ENCODE results near the gene MED16.

Gene MED16

DNA sequence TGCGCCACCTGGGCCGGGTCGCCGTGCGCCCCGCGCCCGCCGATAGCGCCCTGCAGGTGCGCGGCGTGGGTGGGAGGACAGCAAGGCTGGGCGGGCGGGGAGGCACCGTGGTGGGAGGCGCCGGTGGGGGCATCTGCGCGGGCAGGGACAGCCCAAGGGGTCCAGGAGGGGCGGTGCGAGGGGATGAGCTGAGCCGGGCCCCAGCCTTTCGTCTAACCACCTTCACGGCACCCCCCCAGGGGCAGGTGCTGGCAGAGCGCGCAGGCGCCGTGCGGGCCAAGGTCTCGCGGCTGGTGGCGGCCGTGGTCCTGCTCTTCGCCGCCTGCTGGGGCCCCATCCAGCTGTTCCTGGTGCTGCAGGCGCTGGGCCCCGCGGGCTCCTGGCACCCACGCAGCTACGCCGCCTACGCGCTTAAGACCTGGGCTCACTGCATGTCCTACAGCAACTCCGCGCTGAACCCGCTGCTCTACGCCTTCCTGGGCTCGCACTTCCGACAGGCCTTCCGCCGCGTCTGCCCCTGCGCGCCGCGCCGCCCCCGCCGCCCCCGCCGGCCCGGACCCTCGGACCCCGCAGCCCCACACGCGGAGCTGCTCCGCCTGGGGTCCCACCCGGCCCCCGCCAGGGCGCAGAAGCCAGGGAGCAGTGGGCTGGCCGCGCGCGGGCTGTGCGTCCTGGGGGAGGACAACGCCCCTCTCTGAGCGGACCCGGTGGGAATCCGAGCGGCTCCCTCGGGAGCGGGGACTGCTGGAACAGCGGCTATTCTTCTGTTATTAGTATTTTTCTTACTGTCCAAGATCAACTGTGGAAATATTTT is 27.3 kb upstream of the MED16 start:
- no peak for TF ChIP-seq GATA3 (IDR thresholded peaks at IDR 0.05; ENCODE audit: low read depth, low read length)
- TF ChIP-seq GATA2 (IDR thresholded peaks at IDR 0.05; ENCODE audit: low read depth, low read length) = no peak

DNA sequence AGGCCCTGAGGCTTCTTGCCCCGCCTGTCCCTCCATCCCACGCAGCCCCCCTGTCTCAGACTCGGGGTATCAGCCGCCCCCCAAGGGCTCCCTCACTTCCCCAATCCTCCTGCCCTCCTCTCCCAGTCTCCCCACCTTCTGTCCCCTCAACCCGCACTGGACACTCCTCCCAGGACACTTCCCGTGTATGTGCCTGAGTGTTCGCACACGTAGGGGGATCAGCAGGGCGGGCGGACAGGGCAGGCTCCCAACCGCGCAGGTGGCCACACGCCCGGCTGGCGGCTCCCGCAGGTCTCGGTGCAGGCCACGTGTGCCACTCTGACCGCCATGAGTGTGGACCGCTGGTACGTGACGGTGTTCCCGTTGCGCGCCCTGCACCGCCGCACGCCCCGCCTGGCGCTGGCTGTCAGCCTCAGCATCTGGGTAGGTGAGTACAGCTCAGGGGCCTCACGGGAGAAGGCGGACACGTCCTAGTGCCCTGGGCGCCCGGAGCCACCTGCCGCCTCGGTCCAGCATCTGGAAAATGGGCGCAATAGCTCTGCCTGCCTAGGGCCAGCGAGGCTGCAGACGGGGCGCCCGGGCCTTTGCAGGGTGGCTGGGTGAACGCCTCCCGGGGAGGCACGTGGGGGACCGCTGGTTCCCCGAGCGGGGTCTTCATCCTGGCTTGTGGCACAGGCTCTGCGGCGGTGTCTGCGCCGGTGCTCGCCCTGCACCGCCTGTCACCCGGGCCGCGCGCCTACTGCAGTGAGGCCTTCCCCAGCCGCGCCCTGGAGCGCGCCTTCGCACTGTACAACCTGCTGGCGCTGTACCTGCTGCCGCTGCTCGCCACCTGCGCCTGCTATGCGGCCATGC is 26.4 kb upstream of the MED16 start:
- no peak for TF ChIP-seq GATA3 (IDR thresholded peaks at IDR 0.05; ENCODE audit: low read depth, low read length)
- no peak for TF ChIP-seq GATA2 (IDR thresholded peaks at IDR 0.05; ENCODE audit: low read depth, low read length)

DNA sequence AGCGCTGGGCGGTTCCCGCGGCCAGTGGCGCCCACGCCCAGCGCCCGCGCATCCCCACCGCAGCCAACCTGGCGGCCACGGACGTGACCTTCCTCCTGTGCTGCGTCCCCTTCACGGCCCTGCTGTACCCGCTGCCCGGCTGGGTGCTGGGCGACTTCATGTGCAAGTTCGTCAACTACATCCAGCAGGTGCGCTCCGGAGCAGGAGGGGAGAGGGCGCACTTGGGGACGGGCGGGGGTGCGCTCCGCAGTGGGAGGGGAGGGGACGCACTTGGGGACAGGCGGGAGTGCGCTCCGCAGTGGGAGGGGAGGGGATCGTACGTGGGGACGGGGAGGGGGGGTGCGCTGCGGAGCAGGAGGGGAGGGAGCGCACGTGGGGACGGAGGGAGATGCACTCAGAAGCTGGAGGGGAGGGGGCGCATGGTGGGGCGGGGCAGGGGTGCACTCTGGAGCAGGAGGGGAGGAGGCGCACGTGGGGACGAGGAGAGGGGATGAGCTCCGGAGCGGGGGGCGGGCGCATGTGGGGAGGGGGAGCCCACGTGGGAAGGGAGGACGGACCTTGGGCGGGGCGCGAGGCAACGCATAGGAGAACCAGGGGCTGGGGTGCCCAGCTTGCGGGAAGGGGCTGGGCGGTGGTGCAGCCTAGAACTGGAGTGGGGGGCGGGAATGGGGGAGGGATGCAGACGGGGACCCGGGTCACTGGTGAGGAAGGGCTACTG is 25.7 kb upstream of the MED16 start:
- no peak for TF ChIP-seq GATA2 (IDR thresholded peaks at IDR 0.05; ENCODE audit: low read depth, low read length)
- TF ChIP-seq GATA3 (IDR thresholded peaks at IDR 0.05; ENCODE audit: low read depth, low read length) = no peak

DNA sequence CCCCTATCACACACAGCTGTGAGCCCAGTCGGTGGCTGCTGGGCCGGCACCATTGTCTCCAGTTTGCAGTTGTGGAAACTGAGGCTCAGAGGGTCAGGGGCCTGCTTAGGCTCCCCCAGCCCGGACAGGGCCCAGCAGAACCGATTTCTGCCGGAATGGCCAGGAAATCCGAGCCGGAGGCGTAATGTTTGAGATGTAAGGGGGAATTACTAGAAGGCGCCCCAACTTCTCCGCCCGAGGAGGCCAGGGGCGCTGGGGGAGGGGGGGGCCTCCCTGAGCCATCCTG is 25.1 kb upstream of the MED16 start:
- TF ChIP-seq GATA3 (IDR thresholded peaks at IDR 0.05; ENCODE audit: low read depth, low read length) (no peak), GATA2 (IDR thresholded peaks at IDR 0.05; ENCODE audit: low read depth, low read length) (no peak)

DNA sequence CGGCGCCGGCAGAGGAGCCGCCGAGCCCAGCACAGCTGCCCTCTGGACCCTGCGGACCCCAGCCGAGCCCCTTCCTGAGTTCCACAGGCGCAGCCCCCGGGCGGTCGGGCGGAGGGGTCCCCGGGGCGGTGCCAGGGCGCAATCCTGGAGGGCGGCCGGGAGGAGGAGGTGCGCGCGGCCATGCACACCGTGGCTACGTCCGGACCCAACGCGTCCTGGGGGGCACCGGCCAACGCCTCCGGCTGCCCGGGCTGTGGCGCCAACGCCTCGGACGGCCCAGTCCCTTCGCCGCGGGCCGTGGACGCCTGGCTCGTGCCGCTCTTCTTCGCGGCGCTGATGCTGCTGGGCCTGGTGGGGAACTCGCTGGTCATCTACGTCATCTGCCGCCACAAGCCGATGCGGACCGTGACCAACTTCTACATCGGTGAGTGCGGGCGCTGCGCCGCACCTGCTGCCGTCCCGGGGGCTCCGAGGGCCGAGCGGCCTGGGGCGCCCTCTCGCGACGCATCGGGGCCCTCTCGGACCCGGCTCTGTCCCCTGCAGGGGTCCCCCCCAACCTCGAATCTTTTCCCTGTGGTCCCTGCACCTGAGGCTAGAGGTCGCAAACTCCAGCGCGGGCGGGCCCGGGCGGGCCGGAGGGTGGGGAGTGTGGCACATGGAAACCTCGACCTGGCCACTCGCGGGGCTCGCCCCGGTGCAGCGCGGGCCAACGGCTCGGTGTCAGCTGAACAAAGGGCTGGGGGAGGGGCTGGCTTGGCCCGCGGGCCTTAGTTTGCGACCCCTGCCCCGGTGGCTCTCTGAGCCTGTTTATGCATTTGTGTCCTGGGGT is 24.6 kb upstream of the MED16 start, which contains the start of gene KISS1R:
Gene KISS1R (plus strand): TSS at position 11 of the 829 bp plus-strand sequence. CDS start 170 bp downstream, at position 181.
- no peak for TF ChIP-seq GATA3 (IDR thresholded peaks at IDR 0.05; ENCODE audit: low read depth, low read length)
- TF ChIP-seq GATA2 (IDR thresholded peaks at IDR 0.05; ENCODE audit: low read depth, low read length) = no peak

DNA sequence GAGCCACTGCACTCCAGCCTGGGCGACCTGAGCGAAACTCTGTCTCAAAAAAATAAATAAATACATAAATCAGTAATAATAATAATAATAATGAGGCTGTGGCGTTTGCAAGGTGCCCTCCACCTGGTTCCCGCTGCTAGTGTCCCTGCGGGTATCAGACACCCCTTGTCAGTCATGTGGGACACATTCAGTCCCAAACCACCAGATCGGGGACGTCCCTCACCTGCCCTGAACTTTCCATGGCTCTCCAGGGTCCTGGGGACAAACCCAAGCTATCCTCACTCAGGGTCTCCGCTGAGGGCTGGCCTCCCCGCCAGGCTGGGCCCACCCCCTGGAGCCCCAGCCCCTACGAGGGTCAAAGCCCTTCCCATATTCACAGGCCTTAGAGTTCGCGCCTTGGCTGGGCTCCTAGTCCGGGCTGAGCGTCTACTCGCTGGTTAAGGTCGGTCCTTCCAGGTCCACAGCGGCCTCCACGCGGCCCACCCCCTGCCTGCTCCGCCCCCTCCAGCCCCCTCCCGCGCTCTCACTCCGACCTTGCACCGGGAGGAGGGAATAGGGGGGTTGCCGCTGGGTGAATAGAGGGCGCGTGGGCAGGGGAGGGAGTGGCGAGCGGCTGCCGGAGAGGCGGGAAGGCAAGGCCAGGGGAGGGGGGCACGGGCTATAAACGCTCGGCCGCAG is 23.8 kb upstream of the MED16 start:
- no peak for TF ChIP-seq GATA3 (IDR thresholded peaks at IDR 0.05; ENCODE audit: low read depth, low read length)
- TF ChIP-seq GATA2 (IDR thresholded peaks at IDR 0.05; ENCODE audit: low read depth, low read length) = no peak

DNA sequence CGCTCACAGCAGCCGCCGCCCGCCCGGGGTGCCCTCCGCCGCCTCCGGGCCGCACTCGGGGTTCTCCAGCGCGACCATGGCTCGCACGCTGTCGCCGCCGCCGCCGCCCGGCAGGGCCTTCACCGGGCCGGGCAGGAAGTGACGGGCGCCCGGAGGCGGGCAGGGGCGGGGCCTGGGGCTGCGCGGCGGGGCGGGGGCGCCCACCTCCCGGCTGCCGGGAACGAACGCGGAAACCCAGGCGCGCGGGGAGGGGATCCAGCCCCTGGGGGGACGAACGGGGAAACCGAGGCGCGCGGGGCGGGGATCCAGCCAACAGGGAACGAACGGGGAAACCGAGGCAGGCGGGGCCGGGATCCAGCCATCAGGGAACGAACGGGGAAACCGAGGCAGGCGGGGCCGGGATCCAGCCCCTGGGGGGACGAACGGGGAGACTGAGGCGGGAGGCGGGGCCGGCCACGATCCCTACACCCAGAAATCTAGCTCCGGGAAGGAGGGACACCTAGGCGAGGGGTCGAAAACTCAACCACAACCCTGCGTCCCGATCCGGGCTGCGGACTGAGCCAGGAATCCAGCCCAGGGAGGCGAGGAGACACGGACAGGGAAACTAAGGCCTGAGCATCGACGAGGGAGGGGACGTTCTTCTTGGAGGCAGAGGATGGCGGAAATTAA is 20.2 kb upstream of the MED16 start, which contains the start of gene R3HDM4:
Gene R3HDM4 (minus strand): TSS at position 140 of the 669 bp plus-strand sequence. CDS start 62 bp downstream, at position 78.
- TF ChIP-seq GATA2 (IDR thresholded peaks at IDR 0.05; ENCODE audit: low read depth, low read length) (no peak), GATA3 (IDR thresholded peaks at IDR 0.05; ENCODE audit: low read depth, low read length) (no peak)

DNA sequence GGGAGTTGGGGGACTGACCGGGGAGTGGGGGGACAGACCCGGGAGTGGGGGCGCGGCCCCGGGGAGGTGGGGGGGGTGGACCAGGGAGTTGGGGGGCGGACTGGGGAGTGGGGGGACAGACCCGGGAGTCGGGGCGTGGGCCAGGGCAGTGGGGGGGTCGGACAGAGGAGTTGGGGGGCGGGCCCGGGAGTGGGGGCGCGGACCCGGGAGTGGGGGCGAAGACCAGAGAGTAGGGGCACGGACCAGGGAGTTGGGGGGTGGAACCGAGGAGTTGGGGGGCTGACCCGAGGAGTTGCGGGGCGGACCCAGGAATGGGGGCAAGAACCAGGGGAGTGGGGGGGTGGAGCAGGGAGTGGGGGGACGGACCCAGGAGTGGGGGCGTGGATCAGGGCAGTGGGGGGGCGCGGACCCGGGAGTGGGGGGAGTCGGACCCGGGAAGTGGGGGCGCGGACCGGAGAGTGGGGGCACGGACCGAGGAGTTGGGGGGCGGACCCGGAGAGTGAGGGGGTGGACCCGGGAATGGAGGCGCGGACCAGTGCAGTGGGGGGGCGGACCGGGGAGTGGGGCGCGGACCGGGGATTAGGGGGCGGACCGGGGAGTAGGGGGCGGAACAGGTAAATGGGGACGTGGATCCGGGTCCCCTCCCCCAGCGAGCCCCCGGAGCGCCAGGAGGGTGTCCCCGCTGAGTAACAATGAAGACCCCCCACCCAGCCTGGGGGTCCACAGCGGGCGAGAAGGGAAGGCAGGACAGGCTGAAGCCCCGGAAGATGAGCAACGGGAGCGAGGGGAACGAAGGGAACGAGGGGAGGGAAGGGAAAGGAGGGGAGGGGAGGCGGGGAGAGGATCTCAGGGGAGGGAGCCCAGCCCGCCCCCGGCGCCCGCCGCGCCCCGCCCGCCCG is 19.4 kb upstream of the MED16 start:
- TF ChIP-seq GATA2 (IDR thresholded peaks at IDR 0.05; ENCODE audit: low read depth, low read length) (no peak), GATA3 (IDR thresholded peaks at IDR 0.05; ENCODE audit: low read depth, low read length) (no peak)

DNA sequence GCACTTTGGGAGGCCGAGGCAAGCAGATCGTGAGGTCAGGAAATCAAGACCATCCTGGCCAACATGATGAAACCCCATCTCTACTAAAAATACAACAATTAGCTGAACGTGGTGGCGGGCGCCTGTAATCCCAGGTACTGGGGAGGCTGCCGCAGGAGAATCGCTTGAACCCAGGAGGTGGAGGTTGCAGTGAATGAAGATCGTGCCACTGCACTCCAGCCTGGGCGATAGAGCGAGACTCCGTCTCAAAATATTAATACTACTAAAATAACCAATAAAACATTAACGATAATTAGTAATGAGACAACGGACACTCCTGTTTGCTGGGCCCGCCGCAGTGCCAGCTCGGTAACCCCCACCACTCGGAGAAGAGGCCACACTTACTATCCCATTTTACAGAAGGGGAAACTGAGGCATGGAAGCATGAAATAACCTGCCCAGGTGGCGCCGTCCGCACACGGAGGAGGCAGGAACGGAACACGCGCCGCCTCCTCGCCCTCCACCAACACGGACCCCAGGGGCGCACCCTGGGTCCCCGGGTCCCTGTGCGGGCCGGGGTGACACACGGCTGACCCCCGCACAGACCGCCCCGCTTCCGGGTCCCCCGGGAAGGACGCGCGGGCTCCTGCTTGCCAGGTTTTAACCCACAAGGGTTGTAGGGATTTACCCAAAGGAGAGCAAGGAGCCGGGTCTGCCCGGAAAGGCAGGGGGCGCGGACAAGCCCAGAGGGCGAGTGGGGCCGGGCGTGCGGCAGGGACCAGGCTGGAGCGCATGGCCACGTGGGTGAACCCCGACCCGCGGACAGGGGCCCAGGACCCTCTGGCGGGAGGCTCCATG is 18.4 kb upstream of the MED16 start:
- TF ChIP-seq GATA2 (IDR thresholded peaks at IDR 0.05; ENCODE audit: low read depth, low read length) (no peak), GATA3 (IDR thresholded peaks at IDR 0.05; ENCODE audit: low read depth, low read length) (no peak)

DNA sequence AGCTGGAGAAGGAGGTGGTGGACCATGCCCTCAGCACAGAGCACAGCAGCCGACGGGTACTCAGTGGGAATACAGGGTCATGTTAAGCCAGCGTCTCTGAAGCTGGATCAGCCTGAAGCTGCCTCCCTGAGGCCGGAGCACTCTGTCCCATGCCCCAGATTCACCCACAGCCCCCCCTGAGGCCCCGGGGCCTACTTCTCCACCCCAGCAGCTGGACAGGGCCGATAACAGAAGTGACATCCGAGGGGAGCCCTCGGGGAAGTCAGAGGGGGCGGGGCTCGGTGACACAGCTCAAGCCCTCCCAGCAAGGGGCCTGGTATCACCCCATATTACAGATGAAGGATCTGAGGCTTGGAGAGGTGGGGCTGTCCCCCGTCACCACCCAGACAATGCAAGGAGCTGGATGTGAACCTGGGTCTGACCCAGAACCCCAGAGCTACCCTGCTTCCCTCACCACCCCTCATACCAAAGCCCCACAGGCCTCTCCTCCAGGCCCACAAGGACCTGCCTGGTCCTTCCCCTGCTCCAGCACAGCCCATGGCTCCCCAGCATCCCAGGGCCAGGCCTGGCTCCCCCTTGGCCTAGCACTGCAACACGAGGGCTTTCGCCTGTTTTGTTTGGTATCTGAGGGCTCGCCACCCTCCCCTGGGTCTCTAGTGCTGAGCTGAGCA is 14.3 kb upstream of the MED16 start:
- TF ChIP-seq GATA2 (IDR thresholded peaks at IDR 0.05; ENCODE audit: low read depth, low read length) (no peak), GATA3 (IDR thresholded peaks at IDR 0.05; ENCODE audit: low read depth, low read length) (no peak)
